Breast epithelium (tissue), 4 donors: Measurements from ENCODE around the gene SPSB3. TPM values are rescaled to one million over a fixed set of nuclear protein-coding genes. Genes with fewer than 3 reads are reported as not detected.

Experiments
- DNase-seq, 2 donors: peaks; one replicate each; pipeline ENCODE4 v3.0.0-alpha.2; 2019; ENCODE audit warnings: low spot score in 2 of 2
- H3K27ac ChIP-seq, 2 donors: fragments of 200-600 bp; sonication (generic) in 1 of 2; one replicate each; pipeline ENCODE4 v1.5.1; 2016 to 2019; ENCODE audit warnings: mild to moderate bottlenecking in 1 of 2
- H3K27me3 ChIP-seq, 2 donors: fragments of 200-600 bp; sonication (generic) in 1 of 2; one replicate each; pipeline versions ENCODE4 v1.5.1 to v1.6.0; 2017 to 2019; ENCODE audit warnings: control low read depth in 1 of 2, mild to moderate bottlenecking in 1 of 2
- H3K36me3 ChIP-seq: fragments of 200-600 bp; one replicate; pipeline ENCODE4 v1.5.1; 2019
- H3K4me1 ChIP-seq, 2 donors: fragments of 200-600 bp; sonication (generic); one replicate each; pipeline ENCODE4 v1.5.1; 2016 to 2019; ENCODE audit warnings: control low read depth in 1 of 2
- H3K4me3 ChIP-seq, 3 donors: fragments of 200-600 bp; sonication (generic); 1 replicate in 2 of 3; 2 replicates in 1 of 3; pipeline ENCODE4 v1.5.1; 2016 to 2019; ENCODE audit warnings: mild to moderate bottlenecking in 3 of 3, moderate library complexity in 2 of 3
- H3K9me3 ChIP-seq, 2 donors: fragments of 200-600 bp; sonication (generic) in 1 of 2; one replicate each; pipeline ENCODE4 v1.5.1; 2016 to 2019; ENCODE audit warnings: control low read depth in 1 of 2
- CTCF ChIP-seq, 3 donors: fragments of 450-650 bp; IDR thresholded peaks; one replicate each; pipeline ENCODE4 v1.5.1; 2016 to 2017; ENCODE audit warnings: antibody characterized with exemption in 3 of 3, mild to moderate bottlenecking in 3 of 3, moderate library complexity in 3 of 3
- POLR2A ChIP-seq: fragments of 450-650 bp; IDR thresholded peaks from one replicate; pipeline ENCODE4 v1.6.1; 2016; ENCODE audit warnings: antibody characterized with exemption, mild to moderate bottlenecking, moderate library complexity
- POLR2AphosphoS5 ChIP-seq, 3 donors: sonication (generic); formaldehyde crosslinking; IDR thresholded peaks; one replicate each; pipeline ENCODE4 v1.6.1; 2017; ENCODE audit warnings: antibody characterized with exemption in 3 of 3
- intact Hi-C: fragments of 100-400 bp; cut with DNase I; formaldehyde crosslinking; loops from one replicate; pipeline ENCODE4 v1.15.1; 2023; ENCODE audit warnings: low total_unique reads
- total RNA-seq, 3 donors: library from RNA; depleted of rRNA; stranded (reverse); fragments of >200 nt; gene quantifications; one replicate each; pipeline ENCODE4 v1.1.0, GENCODE V29; 2016

Gene SPSB3
- total RNA-seq, 3 donors from 2014 or later: 84.9 to 107 (median 88.5) TPM

- no peaks in the 10 kb centered on the region for H3K36me3 ChIP-seq
- H3K27ac ChIP-seq: no peak within 1 kb of the TSS
- no peaks in the 10 kb centered on the region for H3K27me3 ChIP-seq
- TF ChIP-seq POLR2AphosphoS5 (IDR thresholded peaks at IDR 0.05) (no peak), CTCF (IDR thresholded peaks at IDR 0.05) (no peak), POLR2A (no peak)
- H3K9me3 ChIP-seq: peaks cover 0 to 5% of the 10 kb centered on the region in 2 donors
- peaks cover 0 to 13% of the 10 kb centered on the region in 2 donors for H3K4me1 ChIP-seq
- intact Hi-C loops: no loop called here
- H3K4me3 ChIP-seq: peak within 1 kb of the TSS in 1 of 3 donors; percentile 23
- no peak for DNase-seq
Measured at GRCh38 chr16:1793578-1794220, 11.3 kb upstream of the SPSB3 start, which contains the start of gene IGFALS. IGFALS (minus strand) TSS chr16:1793705; CDS start chr16:1793652, 53 bp downstream.

GRCh38 chr16:1792836-1793577 lies 10.6 kb upstream of the SPSB3 start:
- H3K4me1 ChIP-seq: peaks cover 0 to 13% of the 10 kb centered on the region in 2 donors
- TF ChIP-seq POLR2A (no peak), CTCF (IDR thresholded peaks at IDR 0.05) (no peak), POLR2AphosphoS5 (IDR thresholded peaks at IDR 0.05) (no peak)
- H3K27ac ChIP-seq: no peak overlapping the region
- H3K9me3 ChIP-seq: peaks cover 0 to 2% of the 10 kb centered on the region in 2 donors
- H3K4me3 ChIP-seq: no peak overlapping the region
- H3K36me3 ChIP-seq: no peaks in the 10 kb centered on the region
- intact Hi-C loops: no loop called here
- no peak for DNase-seq
- H3K27me3 ChIP-seq: no peaks in the 10 kb centered on the region

DNA sequence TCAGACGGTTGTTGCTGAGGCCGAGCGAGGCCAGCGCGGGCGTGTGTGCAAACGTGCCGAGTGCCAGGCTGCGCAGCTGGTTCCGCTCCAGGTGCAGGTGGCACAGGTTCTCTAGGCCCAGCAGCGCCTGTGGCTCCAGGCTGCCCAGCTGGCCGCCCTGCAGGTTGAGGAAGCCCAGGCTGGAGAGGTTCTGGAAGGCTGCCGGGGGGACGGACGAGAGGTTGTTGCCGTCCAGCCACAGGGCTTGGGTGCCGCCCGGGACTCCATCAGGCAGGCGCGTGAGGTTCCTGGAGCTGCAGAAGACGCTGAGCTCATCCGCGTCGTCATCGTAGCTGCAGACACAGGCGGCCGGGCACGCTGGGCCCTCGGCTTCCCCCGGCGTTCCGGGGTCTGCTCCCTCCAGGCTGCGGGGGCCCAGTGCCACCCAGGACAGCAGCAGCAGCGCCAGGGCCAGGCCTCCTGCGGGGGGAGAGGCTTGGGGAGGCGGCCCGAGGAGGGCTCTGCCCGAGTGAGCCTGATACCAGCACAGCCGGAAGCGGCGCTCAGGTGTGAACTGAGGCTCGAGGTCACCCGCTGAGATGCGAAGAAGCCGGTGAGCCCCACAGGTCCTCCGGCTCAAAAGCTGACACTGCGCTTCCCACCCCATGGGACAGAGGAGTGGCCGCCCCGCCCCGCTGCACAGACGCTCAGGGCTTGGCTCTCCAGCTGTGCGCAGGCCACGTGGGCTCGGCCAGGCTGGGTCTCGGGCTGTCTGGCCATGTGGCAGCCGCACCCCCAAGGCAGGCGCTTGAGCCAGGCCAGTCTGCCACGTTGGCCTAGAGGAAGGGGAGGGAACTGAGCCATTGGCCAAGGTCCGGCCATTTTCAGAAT lies 9.8 kb upstream of the SPSB3 start:
- TF ChIP-seq POLR2A: no peak
- Histone ChIP-seq H3K27ac (no peak overlapping the region), H3K27me3 (no peaks in the 10 kb centered on the region), H3K4me3 (no peak overlapping the region), H3K4me1 (peaks cover 0 to 13% of the 10 kb centered on the region in 2 donors), H3K36me3 (no peaks in the 10 kb centered on the region), H3K9me3 (no peaks in the 10 kb centered on the region)
- intact Hi-C loops: no loop called here
- DNase-seq: no peak

- intact Hi-C loops: no loop called here
- no peak for DNase-seq
- Histone ChIP-seq H3K9me3 (no peaks in the 10 kb centered on the region), H3K4me3 (no peak overlapping the region), H3K27ac (no peak overlapping the region), H3K4me1 (peaks cover 0 to 13% of the 10 kb centered on the region in 2 donors), H3K27me3 (no peaks in the 10 kb centered on the region), H3K36me3 (no peaks in the 10 kb centered on the region)
- no peak for TF ChIP-seq CTCF (IDR thresholded peaks at IDR 0.05)
- no peak for TF ChIP-seq POLR2A
- TF ChIP-seq POLR2AphosphoS5 (IDR thresholded peaks at IDR 0.05): no peak
Measured at GRCh38 chr16:1791256-1791942, 9.0 kb upstream of the SPSB3 start.

- H3K36me3 ChIP-seq: no peaks in the 10 kb centered on the region
- no peak overlapping the region for H3K4me3 ChIP-seq
- intact Hi-C loops: no loop called here
- H3K9me3 ChIP-seq: no peaks in the 10 kb centered on the region
- peaks cover 0 to 13% of the 10 kb centered on the region in 2 donors for H3K4me1 ChIP-seq
- no peaks in the 10 kb centered on the region for H3K27me3 ChIP-seq
- no peak overlapping the region for H3K27ac ChIP-seq
- no peak for DNase-seq
- TF ChIP-seq POLR2AphosphoS5 (IDR thresholded peaks at IDR 0.05) (no peak), POLR2A (no peak), CTCF (IDR thresholded peaks at IDR 0.05) (no peak)
Measured at GRCh38 chr16:1790611-1791255, 8.4 kb upstream of the SPSB3 start.
